ENCODE measurements around the gene TCF3.

The TCF3 gene

DNA sequence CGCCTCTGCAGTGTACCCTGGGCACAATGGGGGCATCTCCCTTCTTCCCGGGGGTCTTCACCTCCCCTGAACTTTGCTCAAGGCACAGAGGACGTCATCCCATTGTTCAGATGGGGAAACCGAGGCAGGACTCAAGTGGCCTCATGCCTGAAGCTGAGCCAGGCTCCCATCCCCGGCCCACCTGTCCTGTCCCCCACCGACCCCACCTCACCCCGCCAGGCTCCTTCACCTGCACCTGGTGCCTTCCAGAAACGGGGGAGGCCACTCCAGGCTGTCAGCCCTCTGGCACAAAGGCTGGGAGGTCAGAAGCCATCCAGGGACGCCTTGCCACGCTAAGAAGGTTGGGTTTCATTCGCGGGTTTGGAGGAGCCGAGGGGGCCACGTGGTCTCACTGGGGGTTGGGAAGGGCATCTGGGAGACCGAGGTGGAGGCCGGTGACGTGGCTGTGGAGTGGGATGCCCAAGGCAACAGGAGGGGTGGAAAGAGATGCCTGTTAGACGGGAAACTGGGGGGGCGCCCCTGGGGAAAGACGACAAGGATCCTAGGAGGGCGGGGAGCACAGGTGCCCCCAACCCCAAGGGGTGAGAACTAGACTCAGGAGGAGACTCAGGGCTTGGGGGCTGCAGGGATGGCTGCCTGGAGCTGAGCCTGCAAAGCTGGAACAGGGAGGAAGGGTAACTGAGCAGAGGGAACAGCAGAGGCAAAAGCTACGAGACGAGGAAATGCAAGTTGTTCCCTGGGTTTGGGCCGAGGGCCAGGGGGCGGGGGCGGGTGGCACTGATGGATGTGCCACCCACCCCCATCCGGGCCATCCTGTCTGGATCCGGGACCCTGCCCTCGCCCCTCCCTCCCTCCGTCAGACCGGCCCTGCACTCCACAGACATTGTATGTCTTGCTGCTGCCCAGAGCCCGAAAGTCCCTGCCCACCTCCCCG is 6.0 kb upstream of the TCF3 start:
- 80 to 83% methylated on average over 30 of the region's 33 CpGs for WGBS, 2 experiments (ENCODE audit: insufficient coverage in 2 of 2)

DNA sequence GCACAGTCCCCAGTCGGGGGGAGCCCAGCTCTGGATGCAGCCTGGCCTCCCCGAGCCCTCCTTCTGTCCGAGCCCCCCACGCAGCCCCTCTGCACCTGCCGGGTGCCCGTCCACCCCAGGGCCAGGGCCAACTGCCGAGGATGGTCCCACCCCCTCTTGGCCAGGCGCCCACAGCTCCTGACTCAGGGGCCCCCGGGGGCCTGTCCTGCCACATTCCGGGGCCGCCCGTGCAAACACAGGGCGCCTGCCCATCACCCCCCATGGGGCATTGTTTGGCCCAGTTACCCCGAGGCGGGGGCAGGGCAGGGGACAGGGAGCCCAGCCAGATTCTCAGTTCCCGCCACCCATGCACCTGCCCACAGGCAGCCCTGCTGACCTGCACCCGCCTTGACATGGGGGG is 5.3 kb upstream of the TCF3 start:
- WGBS, 2 experiments (ENCODE audit: insufficient coverage in 2 of 2): 87 to 89% methylated on average over 13 to 15 of the region's 17 CpGs
- Histone ChIP-seq H3K4me1 (ENCODE audit: control insufficient read depth, insufficient read depth, low read length, poor library complexity, severe bottlenecking) (no peaks in the 10 kb centered on the region), H3K9me3 (ENCODE audit: control insufficient read depth, low read length) (peaks cover 3% of the 10 kb centered on the region), H3K4me3 (ENCODE audit: extremely low read depth, insufficient read depth, low read length, poor library complexity, severe bottlenecking) (no peak overlapping the region), H3K27ac (ENCODE audit: low read depth, low read length, severe bottlenecking) (no peak overlapping the region), H3K36me3 (ENCODE audit: control insufficient read depth, insufficient read depth, low read length) (no peaks in the 10 kb centered on the region)

More for the DNA sequence above, 6.0 kb upstream of the TCF3 start:
- Histone ChIP-seq H3K4me1 (ENCODE audit: control insufficient read depth, insufficient read depth, low read length, poor library complexity, severe bottlenecking) (no peaks in the 10 kb centered on the region), H3K27ac (ENCODE audit: low read depth, low read length, severe bottlenecking) (no peak overlapping the region), H3K9me3 (ENCODE audit: control insufficient read depth, low read length) (peaks cover 3% of the 10 kb centered on the region), H3K4me3 (ENCODE audit: extremely low read depth, insufficient read depth, low read length, poor library complexity, severe bottlenecking) (no peak overlapping the region), H3K36me3 (ENCODE audit: control insufficient read depth, insufficient read depth, low read length) (no peaks in the 10 kb centered on the region)

DNA sequence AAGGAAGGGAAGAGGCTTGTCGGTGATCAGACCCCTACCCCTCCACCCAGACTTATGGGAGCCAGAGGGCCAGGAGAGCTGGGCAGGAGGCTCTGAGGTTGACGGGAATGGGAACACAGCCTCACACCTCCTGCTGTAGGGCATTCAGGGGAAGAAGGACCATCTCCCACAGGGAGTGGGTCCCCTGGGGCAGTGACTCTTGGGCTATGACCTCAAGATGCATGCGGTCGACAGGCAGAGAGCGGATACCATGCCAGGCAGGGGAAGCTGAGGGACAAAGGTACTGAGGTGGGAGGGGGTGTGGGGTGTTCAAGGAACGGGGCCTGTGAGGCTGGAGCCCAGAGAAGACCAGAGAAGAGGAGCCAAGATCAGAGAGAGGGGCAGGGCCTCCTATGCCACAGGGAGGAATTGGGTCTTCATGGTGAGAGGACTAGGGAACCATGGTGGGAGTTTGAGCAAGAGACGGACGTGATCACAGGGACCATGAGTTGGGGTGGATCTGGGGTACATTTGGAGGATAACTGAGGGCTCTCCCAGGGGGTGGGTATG is 4.6 kb upstream of the TCF3 start:
- Histone ChIP-seq H3K4me3 (ENCODE audit: extremely low read depth, insufficient read depth, low read length, poor library complexity, severe bottlenecking) (no peak overlapping the region), H3K9me3 (ENCODE audit: control insufficient read depth, low read length) (peaks cover 3% of the 10 kb centered on the region), H3K27ac (ENCODE audit: low read depth, low read length, severe bottlenecking) (no peak overlapping the region), H3K36me3 (ENCODE audit: control insufficient read depth, insufficient read depth, low read length) (no peaks in the 10 kb centered on the region), H3K4me1 (ENCODE audit: control insufficient read depth, insufficient read depth, low read length, poor library complexity, severe bottlenecking) (no peaks in the 10 kb centered on the region)
- 91% methylated on average over 6 of the region's 8 CpGs for WGBS, 2 experiments (ENCODE audit: insufficient coverage in 2 of 2)

DNA sequence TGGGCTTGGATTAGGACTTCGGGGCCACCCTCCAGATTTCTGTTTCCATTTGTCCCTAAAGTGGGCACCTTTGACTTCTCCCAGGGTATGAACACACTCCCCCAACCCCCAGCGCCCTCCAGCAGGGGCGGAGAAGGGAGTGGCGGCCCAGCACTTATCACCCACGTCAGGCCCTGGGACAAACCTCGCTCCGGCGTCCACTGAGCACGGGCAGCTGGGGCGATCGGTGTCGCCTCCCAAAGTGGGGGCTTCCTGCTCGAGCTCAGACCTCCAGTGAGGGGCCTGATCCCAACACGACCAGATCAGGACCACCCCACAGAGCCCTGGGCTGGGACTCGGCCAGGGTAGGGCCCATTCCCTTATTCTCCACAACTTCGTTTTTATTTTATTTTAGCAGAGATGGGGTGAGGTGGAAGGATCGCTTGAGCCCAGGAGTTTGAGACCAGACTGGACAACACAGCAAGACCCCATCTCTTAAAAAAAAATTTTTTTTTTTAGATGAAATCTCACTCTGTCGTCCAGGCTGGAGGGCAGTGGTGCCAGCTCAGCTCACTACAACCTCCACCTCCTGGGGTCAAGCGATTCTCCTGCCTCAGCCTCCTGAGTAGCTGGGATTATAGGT is 3.7 kb upstream of the TCF3 start:
- Histone ChIP-seq H3K27ac (ENCODE audit: low read depth, low read length, severe bottlenecking) (no peak overlapping the region), H3K36me3 (ENCODE audit: control insufficient read depth, insufficient read depth, low read length) (no peaks in the 10 kb centered on the region), H3K9me3 (ENCODE audit: control insufficient read depth, low read length) (peaks cover 3% of the 10 kb centered on the region), H3K4me1 (ENCODE audit: control insufficient read depth, insufficient read depth, low read length, poor library complexity, severe bottlenecking) (no peaks in the 10 kb centered on the region), H3K4me3 (ENCODE audit: extremely low read depth, insufficient read depth, low read length, poor library complexity, severe bottlenecking) (no peak overlapping the region)
- WGBS, 2 experiments (ENCODE audit: insufficient coverage in 2 of 2): 88 to 89% methylated on average over 14 of the region's 19 CpGs

DNA sequence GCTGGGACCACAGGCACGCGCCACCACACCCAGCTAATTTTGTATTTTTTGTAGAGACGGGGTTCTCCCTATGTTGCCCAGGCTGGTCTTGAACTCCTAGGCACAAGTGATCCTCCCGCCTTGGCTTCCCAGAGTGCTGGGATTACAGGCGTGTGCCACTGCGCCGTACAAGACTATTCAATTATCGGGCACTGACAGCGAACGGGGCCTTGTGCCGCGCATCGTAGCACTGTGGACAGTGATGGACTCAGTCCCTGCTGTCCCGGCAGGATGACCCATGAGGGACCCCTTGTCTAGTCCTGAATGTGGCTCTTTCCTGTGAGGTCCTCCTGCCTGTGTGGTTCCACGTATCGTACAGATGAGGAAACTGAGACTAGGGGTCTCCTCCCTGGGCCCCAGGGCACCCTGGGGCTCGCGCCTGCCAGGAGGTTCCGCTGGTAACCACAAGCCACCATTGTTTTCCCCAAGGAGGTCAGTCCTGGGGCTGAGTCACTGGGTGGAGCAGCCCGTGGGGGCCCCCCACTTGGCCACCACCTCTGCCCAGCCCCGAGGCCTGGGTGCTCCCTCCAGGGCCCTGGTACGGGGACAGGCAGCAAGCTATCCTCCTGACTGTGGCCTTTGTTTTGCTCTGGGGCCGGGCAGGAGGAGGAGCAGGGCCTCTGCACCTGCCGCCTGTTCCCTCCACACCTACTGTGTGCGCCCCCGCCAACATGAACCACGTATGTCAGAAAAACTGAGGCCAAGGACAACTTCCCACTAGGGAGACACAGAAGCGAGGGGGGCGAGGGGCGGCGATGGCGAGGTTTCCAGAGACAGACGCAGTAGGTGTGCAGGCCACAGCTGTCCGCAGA is 2.9 kb upstream of the TCF3 start:
- Histone ChIP-seq H3K9me3 (ENCODE audit: control insufficient read depth, low read length) (peaks cover under 1% of the 10 kb centered on the region), H3K36me3 (ENCODE audit: control insufficient read depth, insufficient read depth, low read length) (no peaks in the 10 kb centered on the region), H3K4me1 (ENCODE audit: control insufficient read depth, insufficient read depth, low read length, poor library complexity, severe bottlenecking) (peaks cover 2% of the 10 kb centered on the region), H3K4me3 (ENCODE audit: extremely low read depth, insufficient read depth, low read length, poor library complexity, severe bottlenecking) (no peak overlapping the region), H3K27ac (ENCODE audit: low read depth, low read length, severe bottlenecking) (no peak overlapping the region)
- WGBS, 2 experiments (ENCODE audit: insufficient coverage in 2 of 2): 89 to 93% methylated on average over 29 to 31 of the region's 34 CpGs

DNA sequence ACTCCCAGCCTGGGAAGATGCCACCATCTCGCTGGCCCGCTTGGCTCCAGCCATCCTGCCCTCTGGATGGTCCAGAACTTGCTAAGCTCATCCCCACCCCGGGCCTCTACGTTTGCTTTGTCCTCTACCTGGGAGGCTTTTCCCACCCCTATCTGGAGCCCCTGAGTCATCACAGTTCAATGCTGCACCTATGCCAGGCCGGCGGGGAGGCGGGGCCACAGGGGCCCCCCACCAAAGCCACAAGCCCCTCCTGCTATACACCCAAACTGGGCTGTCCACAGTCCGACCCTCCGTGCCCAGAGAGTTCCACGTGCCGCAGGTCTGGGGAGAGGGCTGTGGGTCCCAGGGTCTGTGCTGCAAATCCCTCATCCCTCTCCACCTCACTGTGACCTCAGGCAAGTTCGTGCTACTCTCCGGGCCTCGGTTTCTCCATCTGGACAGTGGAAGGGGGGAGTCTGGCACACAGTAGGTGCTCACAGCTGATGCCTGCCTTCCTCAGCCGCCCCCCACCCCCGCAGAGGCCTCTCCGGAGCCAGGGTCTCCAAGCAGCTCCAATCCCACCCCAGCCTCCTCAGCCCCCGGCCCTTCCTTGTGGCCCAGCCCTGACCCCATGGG is 1.9 kb upstream of the TCF3 start:
- H3K9me3 ChIP-seq (ENCODE audit: control insufficient read depth, low read length): no peaks in the 10 kb centered on the region
- 88 to 89% methylated on average over 10 to 17 of the region's 18 CpGs for WGBS, 2 experiments (ENCODE audit: insufficient coverage in 2 of 2)
- H3K4me3 ChIP-seq (ENCODE audit: extremely low read depth, insufficient read depth, low read length, poor library complexity, severe bottlenecking): no peak overlapping the region
- H3K36me3 ChIP-seq (ENCODE audit: control insufficient read depth, insufficient read depth, low read length): peaks cover 10% of the 10 kb centered on the region
- peaks cover 6% of the 10 kb centered on the region for H3K4me1 ChIP-seq (ENCODE audit: control insufficient read depth, insufficient read depth, low read length, poor library complexity, severe bottlenecking)
- H3K27ac ChIP-seq (ENCODE audit: low read depth, low read length, severe bottlenecking): no peak overlapping the region

DNA sequence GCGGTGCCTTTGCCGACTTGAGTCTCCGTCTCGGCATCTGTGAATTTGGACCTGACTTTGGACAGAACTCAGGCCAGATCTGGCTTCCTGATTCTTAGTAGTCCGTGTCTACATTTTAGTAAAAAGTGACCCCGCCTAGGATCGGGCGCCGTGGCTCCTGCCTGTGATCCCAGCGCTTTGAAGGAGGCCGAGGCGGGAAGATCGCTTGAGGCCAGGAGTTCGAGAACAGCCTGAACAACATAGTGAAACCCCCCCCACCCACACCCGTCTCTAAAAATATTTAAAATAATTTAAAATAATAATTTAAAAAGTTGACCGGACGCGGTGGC is 849 bp upstream of the TCF3 start:
- WGBS, 2 experiments (ENCODE audit: insufficient coverage in 2 of 2): 22 to 34% methylated on average over 8 to 12 of the region's 18 CpGs
- no peaks in the 10 kb centered on the region for H3K9me3 ChIP-seq (ENCODE audit: control insufficient read depth, low read length)
- H3K27ac ChIP-seq (ENCODE audit: low read depth, low read length, severe bottlenecking): peak overlapping the region; percentile 100
- peaks cover 6% of the 10 kb centered on the region for H3K4me1 ChIP-seq (ENCODE audit: control insufficient read depth, insufficient read depth, low read length, poor library complexity, severe bottlenecking)
- peak overlapping the region; percentile 49 for H3K4me3 ChIP-seq (ENCODE audit: extremely low read depth, insufficient read depth, low read length, poor library complexity, severe bottlenecking)
- H3K36me3 ChIP-seq (ENCODE audit: control insufficient read depth, insufficient read depth, low read length): peaks cover 21% of the 10 kb centered on the region

DNA sequence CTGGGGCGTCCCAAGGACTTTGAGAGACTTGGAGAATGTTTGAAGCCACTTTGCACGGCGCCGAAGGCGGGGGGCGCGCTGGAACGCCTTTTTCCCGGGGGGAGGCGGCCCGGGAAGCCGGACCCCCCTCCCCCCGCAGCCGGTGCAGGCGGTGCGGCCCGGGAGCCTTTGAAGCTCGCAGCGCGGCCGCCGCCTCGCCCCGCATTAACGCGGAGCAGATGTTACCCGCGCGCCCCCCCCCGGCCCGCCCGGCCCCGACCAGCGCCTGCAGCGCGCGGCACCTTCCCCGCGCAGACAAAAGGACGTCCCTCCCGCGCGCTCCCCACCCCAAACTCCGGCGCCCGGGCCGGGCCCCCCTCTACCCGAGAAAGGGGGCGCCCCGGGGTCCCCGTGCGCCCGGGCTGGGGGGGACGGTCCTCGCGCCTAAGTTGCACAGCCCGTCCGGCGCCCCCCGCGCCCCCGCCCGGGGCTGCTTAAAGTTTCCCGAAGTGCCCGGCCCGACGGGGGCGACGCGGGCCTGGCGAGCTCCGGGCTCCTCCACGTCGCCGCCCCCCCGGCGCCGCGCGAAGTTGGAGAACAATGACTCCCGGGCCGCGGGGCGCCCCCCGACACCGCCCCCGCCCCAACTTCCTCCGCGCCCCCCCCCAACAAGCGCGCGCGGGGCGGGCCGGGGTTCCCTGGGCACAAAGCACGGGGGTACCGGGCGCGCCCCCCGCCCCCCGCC is 685 bp downstream of the TCF3 start:
- Histone ChIP-seq H3K27ac (ENCODE audit: low read depth, low read length, severe bottlenecking) (peak overlapping the region; percentile 71), H3K4me1 (ENCODE audit: control insufficient read depth, insufficient read depth, low read length, poor library complexity, severe bottlenecking) (peaks cover 10% of the 10 kb centered on the region), H3K9me3 (ENCODE audit: control insufficient read depth, low read length) (no peaks in the 10 kb centered on the region), H3K36me3 (ENCODE audit: control insufficient read depth, insufficient read depth, low read length) (peaks cover 35% of the 10 kb centered on the region), H3K4me3 (ENCODE audit: extremely low read depth, insufficient read depth, low read length, poor library complexity, severe bottlenecking) (peak overlapping the region; percentile 93)
- 0% methylated on average over 44 to 53 of the region's 101 CpGs for WGBS, 2 experiments (ENCODE audit: insufficient coverage in 2 of 2)

DNA sequence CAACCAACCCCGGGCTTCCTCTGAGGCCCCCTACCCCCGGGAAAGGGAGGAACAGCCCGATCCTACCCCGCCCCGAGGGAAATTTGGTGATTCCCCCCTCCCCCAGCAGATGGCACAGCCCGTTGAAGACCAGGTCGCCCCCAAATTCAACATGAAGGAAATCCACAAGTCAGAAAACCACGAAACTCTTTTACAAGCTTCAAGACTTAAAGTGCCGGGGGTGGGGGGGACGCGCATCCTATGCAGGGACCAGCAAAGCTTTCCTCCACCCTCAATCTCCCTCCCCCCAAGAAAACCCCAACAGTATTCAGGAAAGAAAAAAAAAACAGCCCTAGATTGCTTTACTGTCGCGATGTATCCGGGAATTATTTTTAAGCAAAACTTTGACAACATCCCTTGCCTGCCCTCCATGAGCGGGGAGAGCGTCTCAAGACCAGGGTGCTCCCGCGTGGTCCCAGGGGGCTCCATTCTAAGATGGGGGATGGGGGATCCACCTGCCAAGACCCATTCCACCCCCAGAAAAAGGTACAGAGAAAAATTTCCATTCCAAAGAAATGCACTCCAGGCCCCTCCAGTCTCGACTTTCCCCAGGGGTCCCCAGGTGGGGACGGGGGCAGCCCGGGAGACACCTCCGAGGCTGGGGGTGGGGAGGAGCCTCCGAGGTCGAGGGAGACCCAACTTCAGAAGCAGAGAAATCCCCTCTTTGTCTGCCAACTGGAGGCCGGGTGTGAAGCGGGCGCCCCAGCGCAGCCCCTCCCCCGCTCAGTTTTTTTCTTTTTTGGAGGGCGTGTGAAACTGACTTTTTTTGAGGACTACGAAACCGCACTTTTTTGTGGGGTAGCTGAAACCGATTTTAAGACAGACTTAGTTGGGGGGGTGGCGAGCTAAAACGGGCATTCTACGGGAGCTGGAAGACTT is 1.5 kb downstream of the TCF3 start:
- Histone ChIP-seq H3K9me3 (ENCODE audit: control insufficient read depth, low read length) (no peaks in the 10 kb centered on the region), H3K4me1 (ENCODE audit: control insufficient read depth, insufficient read depth, low read length, poor library complexity, severe bottlenecking) (peaks cover 10% of the 10 kb centered on the region), H3K4me3 (ENCODE audit: extremely low read depth, insufficient read depth, low read length, poor library complexity, severe bottlenecking) (peak overlapping the region; percentile 93), H3K36me3 (ENCODE audit: control insufficient read depth, insufficient read depth, low read length) (peaks cover 44% of the 10 kb centered on the region), H3K27ac (ENCODE audit: low read depth, low read length, severe bottlenecking) (peak overlapping the region; percentile 71)
- WGBS, 2 experiments (ENCODE audit: insufficient coverage in 2 of 2): 4 to 6% methylated on average over 18 to 20 of the region's 36 CpGs

Data from mesodermal cell (in vitro differentiated cells).